Fibroblast of lung (primary cell): ENCODE data around the gene SKIC8.

Source experiments
- EZH2 ChIP-seq: IDR thresholded peaks from 2 replicates; pipeline ENCODE4 v1.5.1; 2012; ENCODE audit warnings: low read length, control low read depth, mild to moderate bottlenecking; ENCODE audit errors: missing control alignments
- TF ChIP-seq, protein P1 (sequence below), 2 donors: IDR thresholded peaks in 1 of 2; conservative IDR thresholded peaks in 1 of 2; 1 replicate in 1 of 2; 2 replicates in 1 of 2; pipeline ENCODE4 v1.5.1; 2011 to 2012; ENCODE audit warnings: low read length in 2 of 2, control low read depth in 1 of 2, inconsistent platforms in 1 of 2, low read depth in 1 of 2, mild to moderate bottlenecking in 1 of 2

- TF ChIP-seq, protein P1, sequence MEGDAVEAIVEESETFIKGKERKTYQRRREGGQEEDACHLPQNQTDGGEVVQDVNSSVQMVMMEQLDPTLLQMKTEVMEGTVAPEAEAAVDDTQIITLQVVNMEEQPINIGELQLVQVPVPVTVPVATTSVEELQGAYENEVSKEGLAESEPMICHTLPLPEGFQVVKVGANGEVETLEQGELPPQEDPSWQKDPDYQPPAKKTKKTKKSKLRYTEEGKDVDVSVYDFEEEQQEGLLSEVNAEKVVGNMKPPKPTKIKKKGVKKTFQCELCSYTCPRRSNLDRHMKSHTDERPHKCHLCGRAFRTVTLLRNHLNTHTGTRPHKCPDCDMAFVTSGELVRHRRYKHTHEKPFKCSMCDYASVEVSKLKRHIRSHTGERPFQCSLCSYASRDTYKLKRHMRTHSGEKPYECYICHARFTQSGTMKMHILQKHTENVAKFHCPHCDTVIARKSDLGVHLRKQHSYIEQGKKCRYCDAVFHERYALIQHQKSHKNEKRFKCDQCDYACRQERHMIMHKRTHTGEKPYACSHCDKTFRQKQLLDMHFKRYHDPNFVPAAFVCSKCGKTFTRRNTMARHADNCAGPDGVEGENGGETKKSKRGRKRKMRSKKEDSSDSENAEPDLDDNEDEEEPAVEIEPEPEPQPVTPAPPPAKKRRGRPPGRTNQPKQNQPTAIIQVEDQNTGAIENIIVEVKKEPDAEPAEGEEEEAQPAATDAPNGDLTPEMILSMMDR (conservative IDR thresholded peaks at IDR 0.05 in 1 of 2, IDR thresholded peaks at IDR 0.05 in 1 of 2; ENCODE audit: low read depth in 1 of 2, low read length in 2 of 2) = no peak
- no peak for TF ChIP-seq EZH2
Observed at GRCh38 chr15:78306176-78306774, 6.9 kb upstream of the SKIC8 start.
